ENCODE data around the gene LRCH4.

Gene LRCH4, protein sequence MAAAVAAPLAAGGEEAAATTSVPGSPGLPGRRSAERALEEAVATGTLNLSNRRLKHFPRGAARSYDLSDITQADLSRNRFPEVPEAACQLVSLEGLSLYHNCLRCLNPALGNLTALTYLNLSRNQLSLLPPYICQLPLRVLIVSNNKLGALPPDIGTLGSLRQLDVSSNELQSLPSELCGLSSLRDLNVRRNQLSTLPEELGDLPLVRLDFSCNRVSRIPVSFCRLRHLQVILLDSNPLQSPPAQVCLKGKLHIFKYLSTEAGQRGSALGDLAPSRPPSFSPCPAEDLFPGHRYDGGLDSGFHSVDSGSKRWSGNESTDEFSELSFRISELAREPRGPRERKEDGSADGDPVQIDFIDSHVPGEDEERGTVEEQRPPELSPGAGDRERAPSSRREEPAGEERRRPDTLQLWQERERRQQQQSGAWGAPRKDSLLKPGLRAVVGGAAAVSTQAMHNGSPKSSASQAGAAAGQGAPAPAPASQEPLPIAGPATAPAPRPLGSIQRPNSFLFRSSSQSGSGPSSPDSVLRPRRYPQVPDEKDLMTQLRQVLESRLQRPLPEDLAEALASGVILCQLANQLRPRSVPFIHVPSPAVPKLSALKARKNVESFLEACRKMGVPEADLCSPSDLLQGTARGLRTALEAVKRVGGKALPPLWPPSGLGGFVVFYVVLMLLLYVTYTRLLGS

GRCh38 chr7:100585511-100586265 is at the start of gene LRCH4:
LRCH4 (minus strand) TSS chr7:100586129; CDS start chr7:100586100, 29 bp downstream.
- DNase-seq (ENCODE audit: low read depth): peak; percentile 36

GRCh38 chr7:100632951-100633717 is 47.2 kb upstream of the LRCH4 start:
- DNase-seq (ENCODE audit: low read depth): peak; percentile 36

DNA sequence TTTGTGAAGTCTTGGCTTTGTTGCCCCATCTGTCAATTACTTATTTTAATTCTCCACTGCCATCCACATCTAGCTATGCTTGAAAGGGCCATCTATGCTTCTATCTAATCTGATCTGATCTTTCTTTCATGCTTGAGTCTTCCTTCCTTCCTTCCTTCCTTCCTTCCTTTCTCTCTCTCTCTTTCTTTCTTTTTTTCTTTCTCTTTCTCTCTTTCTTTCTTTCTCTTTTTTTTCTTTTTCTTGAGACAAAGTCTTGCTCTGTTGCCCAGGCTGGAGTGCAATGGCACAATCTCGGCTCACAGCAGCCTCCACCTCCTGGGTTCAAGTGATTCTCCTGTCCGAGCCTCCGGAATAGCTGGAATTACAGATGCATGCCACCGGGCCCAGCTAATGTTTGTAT is 44.1 kb upstream of the LRCH4 start:
- DNase-seq (ENCODE audit: low read depth): no peak

GRCh38 chr7:100629117-100629716 is 43.3 kb upstream of the LRCH4 start:
- DNase-seq (ENCODE audit: low read depth): no peak

- DNase-seq (ENCODE audit: low read depth): no peak
Observed at GRCh38 chr7:100627238-100627549, 41.3 kb upstream of the LRCH4 start.

- DNase-seq (ENCODE audit: low read depth): peak; percentile 79
Observed at GRCh38 chr7:100626530-100627237, 40.8 kb upstream of the LRCH4 start.

DNA sequence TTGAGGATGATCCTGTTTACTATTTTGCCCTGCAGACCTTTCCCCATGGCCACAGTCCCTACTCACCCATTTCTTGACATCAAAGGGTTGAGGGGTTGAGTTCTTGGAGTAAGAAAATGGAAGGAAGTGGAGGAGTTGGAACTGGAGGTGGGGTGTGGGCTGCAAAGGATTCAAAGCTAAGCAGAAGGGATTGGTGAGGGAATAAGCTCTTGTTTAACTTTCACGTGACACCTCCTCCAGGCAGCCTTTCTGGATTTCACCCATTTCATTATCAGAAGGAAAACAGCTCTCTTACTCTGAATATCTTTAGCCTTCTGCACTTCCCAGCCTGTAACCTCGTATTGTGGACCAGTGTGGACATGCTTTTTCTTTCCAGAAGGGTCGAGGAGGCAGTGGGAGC is 40.1 kb upstream of the LRCH4 start:
- DNase-seq (ENCODE audit: low read depth): no peak

- DNase-seq (ENCODE audit: low read depth): no peak
Observed at GRCh38 chr7:100623951-100624824, 38.3 kb upstream of the LRCH4 start.

DNA sequence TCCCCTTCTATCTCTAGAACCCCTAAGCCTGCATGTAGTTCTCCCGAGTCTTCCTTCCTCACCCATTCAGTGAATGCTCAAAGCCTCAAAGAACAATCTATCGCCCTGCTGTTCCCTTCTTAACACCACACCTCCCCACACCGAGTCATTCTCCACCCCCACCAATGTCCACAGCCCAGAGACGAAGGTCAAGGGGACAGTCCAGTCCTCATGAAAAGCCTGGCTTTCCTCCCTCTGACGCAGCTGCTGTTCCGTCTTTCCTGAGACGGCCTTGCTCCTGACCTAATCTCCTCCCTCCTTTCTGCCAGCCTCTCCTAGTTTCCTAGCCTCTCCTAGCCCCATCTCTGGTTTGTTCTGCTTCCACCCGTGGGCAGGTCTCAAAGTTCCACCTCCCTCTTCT is 35.6 kb upstream of the LRCH4 start:
- DNase-seq (ENCODE audit: low read depth): no peak

- DNase-seq (ENCODE audit: low read depth): no peak
Observed at GRCh38 chr7:100620804-100621203, 34.9 kb upstream of the LRCH4 start.

DNA sequence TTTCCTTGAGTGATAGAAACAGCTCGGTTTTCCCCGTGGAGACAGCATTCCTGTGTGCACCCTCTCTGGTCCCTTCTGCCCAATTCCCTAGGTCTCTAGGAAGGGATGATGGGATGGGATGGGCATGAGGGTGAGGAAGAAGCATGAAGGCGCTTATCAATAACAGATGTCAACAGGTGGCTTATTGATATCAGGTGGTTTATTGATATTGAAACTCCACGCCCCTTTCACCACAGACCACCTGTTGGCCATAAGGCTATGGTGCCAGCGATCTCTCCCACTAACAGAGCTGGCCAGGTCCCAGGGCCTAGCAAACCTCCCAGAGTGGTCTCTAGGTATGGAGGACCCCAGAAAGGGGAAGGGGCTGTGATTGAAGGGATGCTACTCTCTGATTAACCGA is 34.3 kb upstream of the LRCH4 start:
- DNase-seq (ENCODE audit: low read depth): no peak

GRCh38 chr7:100614308-100614861 is 28.5 kb upstream of the LRCH4 start:
- no peak for DNase-seq (ENCODE audit: low read depth)

- no peak for DNase-seq (ENCODE audit: low read depth)
Observed at GRCh38 chr7:100613412-100614175, 27.7 kb upstream of the LRCH4 start.

- no peak for DNase-seq (ENCODE audit: low read depth)
Observed at GRCh38 chr7:100612730-100613390, 26.9 kb upstream of the LRCH4 start.

DNA sequence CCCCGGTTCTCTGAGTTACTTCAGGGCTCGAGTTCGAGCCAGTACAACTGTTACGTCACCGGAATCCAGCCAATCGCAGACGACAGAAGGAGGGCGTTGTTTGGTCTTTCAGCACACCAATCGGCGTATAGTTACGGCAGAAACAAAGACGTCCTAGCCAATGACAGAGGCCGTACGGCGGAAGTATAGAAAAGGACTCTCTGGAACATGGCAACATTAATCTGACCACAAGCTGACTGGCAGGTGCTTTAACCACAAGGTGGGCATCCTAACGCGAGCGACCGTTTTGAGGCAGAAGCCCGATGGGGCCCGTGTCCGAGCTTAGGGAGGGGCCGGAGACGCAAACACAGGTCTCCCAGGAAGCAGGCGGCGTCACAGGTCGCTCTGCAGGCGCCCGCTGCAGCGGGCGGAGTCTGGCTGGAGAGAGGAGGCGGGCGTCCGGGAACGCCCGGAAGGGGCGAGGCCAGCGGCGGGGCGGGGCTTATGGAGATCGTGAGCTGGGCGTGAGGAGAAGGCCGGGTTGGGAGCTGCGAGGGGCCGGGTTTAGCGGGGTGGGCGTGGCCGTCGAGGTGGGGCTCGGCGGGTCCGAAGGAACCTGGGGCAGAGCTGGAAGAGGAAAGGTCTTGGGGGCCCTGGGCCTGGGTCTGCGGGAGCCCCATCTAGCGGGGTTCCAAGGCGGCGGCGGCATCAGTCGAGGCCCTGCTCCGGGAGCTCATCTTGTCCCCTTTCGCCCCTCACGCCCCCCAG is 26.2 kb upstream of the LRCH4 start, which contains the start of gene MOSPD3:
Gene MOSPD3 (plus strand): TSS at position 558 of the 747 bp plus-strand sequence. CDS start 252 bp downstream, outside the sequence.
- peak; percentile 96 for DNase-seq (ENCODE audit: low read depth)

DNA sequence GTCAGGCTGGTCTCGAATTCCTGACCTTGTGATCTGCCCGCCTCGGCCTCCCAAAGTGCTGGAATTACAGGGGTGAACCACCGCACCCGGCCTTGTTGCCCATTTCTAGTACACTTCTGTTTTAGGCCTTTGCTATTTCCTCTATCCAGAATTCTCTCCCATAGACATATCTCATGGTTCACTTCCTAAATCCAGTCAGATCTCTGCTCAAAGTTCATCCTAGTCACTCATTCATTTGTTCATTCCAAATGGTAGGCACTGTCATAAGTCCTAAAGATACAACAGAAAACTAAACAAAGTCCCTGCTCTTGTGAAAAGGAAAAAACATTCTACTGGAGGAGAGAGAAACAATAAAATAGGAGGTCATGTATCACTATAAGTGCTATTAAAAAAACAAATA is 24.0 kb upstream of the LRCH4 start:
- no peak for DNase-seq (ENCODE audit: low read depth)

DNA sequence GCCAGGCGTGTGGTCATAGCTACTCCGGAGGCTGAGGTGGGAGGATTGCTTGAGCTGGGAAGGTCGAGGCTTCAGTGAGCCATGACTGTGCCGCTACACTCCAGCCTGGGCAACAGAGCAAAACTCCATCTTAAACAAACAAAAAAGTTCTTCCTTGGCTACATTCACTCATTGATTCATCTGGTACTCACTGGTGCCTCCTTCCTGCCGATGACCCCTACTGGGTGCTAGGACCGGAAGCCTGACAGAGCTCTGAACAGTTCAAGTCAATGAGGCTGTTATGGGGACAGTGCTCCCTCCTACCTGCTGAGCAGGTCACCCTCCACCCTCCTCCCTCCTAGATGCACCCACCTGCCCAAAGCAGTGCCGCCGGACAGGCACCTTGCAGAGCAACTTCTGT is 21.2 kb upstream of the LRCH4 start:
- DNase-seq (ENCODE audit: low read depth): no peak

- DNase-seq (ENCODE audit: low read depth): no peak
Observed at GRCh38 chr7:100606313-100606712, 20.4 kb upstream of the LRCH4 start.
